HEK293T (cell line): Measurements from ENCODE around the gene SLC14A1.

Source experiments
- ARNT ChIP-seq: fragments of 450-650 bp; IDR thresholded peaks from 2 replicates; pipeline ENCODE4 v1.6.1; 2017; ENCODE audit warnings: mild to moderate bottlenecking
- BHLHE40 ChIP-seq: fragments of 450-650 bp; IDR thresholded peaks from 2 replicates; pipeline ENCODE4 v1.6.1; 2016; ENCODE audit warnings: mild to moderate bottlenecking, moderate library complexity, borderline replicate concordance
- CTBP1 ChIP-seq: fragments of 450-650 bp; IDR thresholded peaks from 2 replicates; pipeline ENCODE4 v1.6.1; 2016; ENCODE audit warnings: borderline replicate concordance
- ELF4 ChIP-seq: fragments of 450-650 bp; IDR thresholded peaks from 2 replicates; pipeline ENCODE4 v1.6.1; 2017; ENCODE audit warnings: antibody characterized with exemption
- FOXM1 ChIP-seq: fragments of 450-650 bp; IDR thresholded peaks from 2 replicates; pipeline ENCODE4 v1.6.1; 2017; ENCODE audit warnings: mild to moderate bottlenecking, borderline replicate concordance
- HDGF ChIP-seq: fragments of 450-650 bp; IDR thresholded peaks from 2 replicates; pipeline ENCODE4 v1.6.1; 2017; ENCODE audit warnings: antibody characterized with exemption, borderline replicate concordance
- L3MBTL2 ChIP-seq: fragments of 450-650 bp; conservative IDR thresholded peaks from 2 replicates; pipeline ENCODE4 v1.6.1; 2016; ENCODE audit warnings: mild to moderate bottlenecking
- LEF1 ChIP-seq: fragments of 450-650 bp; IDR thresholded peaks from 2 replicates; pipeline ENCODE4 v1.6.1; 2017; ENCODE audit warnings: mild to moderate bottlenecking, borderline replicate concordance
- NFRKB ChIP-seq: fragments of 450-650 bp; IDR thresholded peaks from 2 replicates; pipeline ENCODE4 v1.6.1; 2016; ENCODE audit warnings: mild to moderate bottlenecking, moderate library complexity
- SP1 ChIP-seq: fragments of 450-650 bp; IDR thresholded peaks from 2 replicates; pipeline ENCODE4 v1.6.1; 2017
- SUZ12 ChIP-seq: fragments of 450-650 bp; IDR thresholded peaks from 2 replicates; pipeline ENCODE4 v1.6.1; 2016; ENCODE audit warnings: mild to moderate bottlenecking
- TARDBP ChIP-seq: fragments of 450-650 bp; IDR thresholded peaks from 2 replicates; pipeline ENCODE4 v1.6.1; 2016
- ZNF384 ChIP-seq: fragments of 450-650 bp; IDR thresholded peaks from 2 replicates; pipeline ENCODE4 v1.6.1; 2016

GRCh38 chr18:45751766-45752165 lies 27.8 kb downstream of the SLC14A1 start:
- TF ChIP-seq BHLHE40 = no peak
- TF ChIP-seq L3MBTL2 = no peak
- TF ChIP-seq NFRKB = no peak
- TF ChIP-seq CTBP1 = no peak
- TF ChIP-seq FOXM1 = no peak
- TF ChIP-seq SUZ12 = no peak
- TF ChIP-seq HDGF = no peak
- no peak for TF ChIP-seq SP1
- no peak for TF ChIP-seq TARDBP
- no peak for TF ChIP-seq LEF1
- TF ChIP-seq ZNF384 = no peak
- no peak for TF ChIP-seq ELF4
- TF ChIP-seq ARNT = no peak
